NOMO-1 treated with dmso at 0.1 percent for 144 hours (cell line): ENCODE measurements around the gene HOXB3.
"Not testable (repeated sequence)": the region's sequence is repeated elsewhere in the genome, so short reads cannot be mapped to it uniquely, and the experiment has no call there.

ENCODE experiments used
- DNase-seq: peaks from one replicate; lab custom pipeline; 2025; ENCODE audit not compliant: unreplicated experiment; lab: John Stamatoyannopoulos, UW

HOXB3 gene

DNA sequence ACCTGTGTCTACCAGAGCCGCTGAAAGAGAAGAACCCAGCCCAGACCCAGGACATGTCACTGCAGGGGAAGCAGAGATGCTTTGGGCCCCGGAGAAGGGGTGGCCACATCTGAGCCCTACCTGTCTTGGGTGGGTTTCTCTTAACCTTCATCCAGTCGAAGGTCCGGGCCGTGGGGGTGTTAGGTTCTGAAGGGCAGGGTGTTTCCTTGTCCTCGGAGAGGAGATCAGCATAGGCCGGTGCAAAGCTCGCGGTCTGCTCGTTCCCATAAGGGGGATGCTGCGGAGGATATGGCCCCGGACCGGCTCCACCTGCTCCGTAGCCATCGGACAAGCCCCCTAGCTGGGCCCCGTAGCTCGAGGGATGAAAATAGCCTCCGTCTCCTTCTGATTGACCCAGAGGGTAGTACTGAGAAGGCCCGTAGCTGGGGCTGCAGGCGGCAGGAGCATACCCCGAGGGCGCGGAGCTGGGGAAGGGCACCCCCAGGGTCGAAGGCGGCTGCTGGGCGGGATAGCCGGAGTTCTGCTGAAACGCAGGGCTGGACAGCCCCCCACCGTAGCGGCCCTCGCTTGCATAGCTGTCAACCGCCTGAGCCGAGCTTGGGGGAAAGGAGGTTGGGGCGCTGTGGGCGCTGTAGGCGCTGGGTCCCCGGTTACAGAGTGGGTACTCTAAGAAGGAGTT is 59.7 kb downstream of the HOXB3 start:
- no peak for DNase-seq

DNA sequence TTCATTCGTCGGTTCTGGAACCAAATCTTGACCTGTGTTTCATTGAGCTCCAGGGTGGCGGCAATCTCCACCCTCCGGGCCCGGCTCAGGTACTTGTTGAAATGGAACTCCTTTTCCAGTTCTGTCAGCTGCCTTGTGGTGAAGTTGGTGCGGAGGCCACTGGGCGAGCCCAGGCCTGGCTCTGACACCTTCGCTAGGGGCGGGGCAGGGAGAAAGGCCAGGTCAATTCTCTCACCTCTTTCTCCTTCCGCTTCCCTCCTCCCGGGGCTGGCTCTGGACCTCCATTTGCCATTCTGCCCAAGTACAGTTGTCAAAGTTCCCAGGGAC is 60.4 kb downstream of the HOXB3 start:
- DNase-seq = no peak

GRCh38 chr17:48528936-48529682 is 60.9 kb downstream of the HOXB3 start:
- no peak for DNase-seq

DNA sequence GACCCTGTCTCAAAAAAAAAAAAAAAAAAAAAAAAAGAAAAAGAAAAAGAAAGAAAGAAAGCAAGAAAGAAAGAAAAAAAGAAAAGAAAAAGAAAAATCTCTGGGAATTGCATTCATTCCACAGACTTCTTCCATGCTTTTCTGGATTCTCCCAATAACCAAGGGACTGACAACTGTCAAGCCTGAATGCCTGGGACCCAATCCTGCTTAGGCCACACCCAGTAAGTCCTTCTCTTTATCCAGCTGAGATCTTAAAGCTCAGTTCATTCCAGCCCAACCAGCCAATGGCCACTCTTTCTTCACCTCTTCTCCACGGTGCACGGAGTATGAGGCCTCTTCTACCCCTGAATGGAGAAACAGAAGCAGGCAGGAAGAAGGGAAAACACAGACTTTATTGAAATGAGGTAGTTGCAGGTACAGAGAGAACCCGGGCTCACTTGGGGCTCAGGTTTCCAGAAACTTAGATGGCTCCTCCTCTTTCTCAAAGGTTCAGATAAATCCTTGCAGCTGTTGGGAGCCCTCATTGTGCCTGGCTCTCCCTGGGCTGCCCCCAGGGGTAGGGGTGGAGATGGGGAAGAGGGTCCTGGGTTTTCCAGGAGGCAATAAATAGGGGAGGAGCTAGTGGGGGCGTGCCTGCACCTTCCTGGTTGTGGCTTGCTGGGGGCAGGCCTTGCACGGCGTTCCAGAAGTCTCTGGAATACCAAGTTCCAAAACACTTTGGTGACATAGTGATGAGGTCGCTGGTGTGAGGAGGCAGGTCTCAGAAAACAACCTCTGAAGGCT is 61.7 kb downstream of the HOXB3 start:
- no peak for DNase-seq

DNA sequence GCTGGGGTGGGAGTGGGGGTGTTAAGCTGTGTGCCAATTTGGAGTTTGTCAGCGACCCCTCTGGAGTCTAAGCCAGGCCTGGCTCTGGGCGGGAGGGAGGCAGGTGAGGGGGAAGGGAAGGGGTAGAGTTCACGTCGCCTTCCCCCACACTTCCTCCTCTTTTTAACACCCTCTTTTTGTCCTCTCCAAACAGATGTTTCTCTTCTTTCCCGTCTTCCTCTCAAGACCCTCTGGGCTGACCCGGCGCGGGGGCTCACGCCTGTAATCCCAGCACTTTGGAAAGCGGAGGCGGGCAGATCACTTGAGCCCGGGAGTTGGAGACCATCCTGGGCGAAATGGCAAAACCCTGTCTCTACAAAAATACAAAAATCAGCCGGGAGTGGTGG is 62.5 kb downstream of the HOXB3 start:
- no peak for DNase-seq

GRCh38 chr17:48526608-48527546 is 63.2 kb downstream of the HOXB3 start:
- no peak for DNase-seq

DNA sequence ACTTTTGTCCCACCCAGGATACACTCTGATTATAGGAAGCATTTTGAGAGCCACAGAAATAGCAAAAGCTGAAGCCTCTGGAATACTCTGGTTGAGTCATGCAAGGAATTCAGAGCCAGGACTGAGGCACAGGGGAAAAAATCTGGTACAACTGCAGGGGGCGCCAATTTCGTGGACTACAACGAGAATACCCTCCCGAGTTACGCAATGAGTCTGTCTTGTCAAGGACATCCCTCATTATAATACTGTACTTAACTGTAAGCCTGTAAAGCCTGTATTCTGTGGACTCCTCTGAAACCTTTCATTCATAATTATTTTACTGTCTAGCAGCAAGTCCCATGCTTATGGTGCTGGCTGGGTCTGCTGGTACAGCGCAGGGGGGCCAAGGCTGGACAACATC is 67.0 kb downstream of the HOXB3 start:
- DNase-seq = no peak

DNA sequence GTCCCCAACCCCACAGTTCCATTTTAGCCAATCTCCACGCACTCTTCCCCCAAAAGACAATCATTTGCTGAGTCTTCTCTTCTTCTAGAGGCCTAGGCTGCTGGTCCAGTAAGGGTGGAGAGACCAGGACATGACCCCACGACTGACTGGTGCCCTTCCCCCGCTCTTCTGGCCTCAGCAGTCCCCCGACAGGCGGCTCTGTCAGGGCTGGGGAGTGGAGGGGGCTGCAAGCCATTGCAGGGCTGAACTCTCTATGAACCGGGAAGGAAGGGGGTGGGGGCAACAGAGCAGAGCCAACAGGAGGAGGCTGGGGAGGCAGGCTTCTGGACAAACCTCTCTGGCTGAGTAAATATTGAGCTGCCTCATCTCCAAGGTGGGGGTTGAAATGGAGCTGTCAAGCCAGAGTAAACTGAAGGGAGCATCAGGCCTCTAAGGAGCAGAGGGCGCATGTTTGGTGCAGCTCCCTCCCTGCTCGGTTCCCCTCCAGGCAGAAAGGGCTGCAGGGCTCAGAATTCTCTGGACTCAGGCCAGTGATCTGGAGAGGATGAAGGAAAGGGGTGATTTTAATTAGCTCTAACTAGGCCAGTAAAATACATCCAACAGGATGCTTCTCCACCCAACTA is 67.9 kb downstream of the HOXB3 start:
- DNase-seq = no peak

- no peak for DNase-seq
Measured at GRCh38 chr17:48520631-48521079, 69.4 kb downstream of the HOXB3 start.

- no peak for DNase-seq
Measured at GRCh38 chr17:48519427-48519826, 70.6 kb downstream of the HOXB3 start.

- DNase-seq = no peak
Measured at GRCh38 chr17:48517478-48517877, 72.6 kb downstream of the HOXB3 start.

GRCh38 chr17:48515925-48516900 is 73.8 kb downstream of the HOXB3 start:
- DNase-seq = no peak

GRCh38 chr17:48514477-48514876 is 75.6 kb downstream of the HOXB3 start:
- DNase-seq = no peak

- no peak for DNase-seq
Measured at GRCh38 chr17:48513666-48514455, 76.2 kb downstream of the HOXB3 start.

- DNase-seq = no peak
Measured at GRCh38 chr17:48513097-48513496, 76.9 kb downstream of the HOXB3 start.

DNA sequence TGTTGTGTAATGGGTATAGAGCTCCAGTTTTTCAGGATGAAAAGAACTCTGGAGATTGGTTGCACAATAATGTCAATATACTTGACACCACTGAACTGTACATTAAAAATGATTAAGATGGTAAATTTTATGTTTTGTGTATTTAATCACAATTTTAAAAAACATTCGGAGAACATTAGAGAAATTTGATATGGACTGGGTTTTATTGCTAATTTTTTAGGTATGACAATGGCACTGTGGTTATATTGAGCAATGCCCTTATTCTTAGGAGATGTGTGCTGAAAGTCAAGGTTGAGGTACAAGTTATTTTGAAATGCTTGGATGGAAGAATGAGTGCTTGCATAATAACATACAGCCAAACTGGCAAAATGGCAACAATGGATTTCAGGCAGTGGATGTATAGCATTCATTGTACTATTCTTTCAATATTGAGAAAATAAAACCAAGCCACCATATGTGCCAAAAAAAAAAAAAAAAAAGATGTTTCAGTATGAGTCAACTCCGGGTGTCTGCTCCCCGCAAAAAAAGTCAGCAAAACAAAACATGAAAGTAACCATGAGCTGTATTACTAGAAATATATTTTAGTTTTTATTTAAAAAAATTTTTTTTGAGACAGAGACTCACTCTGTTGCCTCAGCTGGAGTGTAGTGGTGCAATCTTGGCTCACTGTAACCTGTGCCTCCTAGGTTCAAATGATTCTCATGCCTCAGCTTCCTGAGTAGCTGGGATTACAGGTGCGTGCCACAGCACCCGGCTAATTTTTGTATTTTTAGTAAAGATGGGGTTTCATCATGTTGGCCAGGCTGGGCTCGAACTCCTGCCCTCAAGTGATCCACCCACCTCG is 79.1 kb downstream of the HOXB3 start:
- DNase-seq = no peak

DNA sequence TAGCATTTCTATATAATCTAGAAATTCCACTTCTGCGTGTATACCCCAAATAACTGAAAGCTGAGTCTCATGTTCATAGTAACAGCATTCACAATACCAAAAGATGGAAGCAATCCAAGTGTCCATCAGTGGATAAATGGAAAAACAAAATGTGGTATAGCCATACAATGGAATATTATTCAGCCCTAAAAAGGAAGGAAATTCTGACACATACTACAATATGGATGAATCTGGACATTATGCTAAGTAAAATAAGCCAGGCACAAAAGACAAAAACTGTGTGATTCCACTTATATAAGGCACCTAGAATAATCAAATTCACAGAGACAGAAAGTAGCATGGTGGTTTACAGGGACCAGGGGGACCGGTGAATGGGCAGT is 79.7 kb downstream of the HOXB3 start:
- DNase-seq = no peak

DNA sequence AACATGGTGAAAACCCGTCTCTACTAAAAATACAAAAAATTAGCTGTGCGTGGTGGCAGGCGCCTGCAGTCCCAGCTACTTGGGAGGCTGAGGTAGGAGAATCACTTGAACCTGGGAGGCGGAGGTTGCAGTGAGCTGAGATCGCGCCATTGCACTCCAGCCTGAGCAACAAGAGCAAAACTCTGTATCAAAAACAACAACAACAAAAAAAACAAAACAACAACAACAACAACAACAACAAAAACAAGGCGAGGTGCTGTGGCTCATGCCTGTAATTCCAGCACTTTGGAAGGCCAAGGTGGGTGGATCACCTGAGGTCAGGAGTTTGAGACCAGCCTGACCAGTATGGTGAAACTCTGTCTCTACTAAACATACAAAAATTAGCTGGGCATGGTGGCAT is 80.3 kb downstream of the HOXB3 start:
- DNase-seq = not testable (repeated sequence)
